Effector CD4-positive, alpha-beta T cell (primary cell): Measurements from ENCODE around the gene CDKL1.
"Not testable (repeated sequence)": the region's sequence is repeated elsewhere in the genome, so short reads cannot be mapped to it uniquely, and the experiment has no call there.

Source experiments
- DNase-seq: peaks from one replicate; pipeline ENCODE4 v3.0.0-alpha.2; 2020

Gene CDKL1

DNA sequence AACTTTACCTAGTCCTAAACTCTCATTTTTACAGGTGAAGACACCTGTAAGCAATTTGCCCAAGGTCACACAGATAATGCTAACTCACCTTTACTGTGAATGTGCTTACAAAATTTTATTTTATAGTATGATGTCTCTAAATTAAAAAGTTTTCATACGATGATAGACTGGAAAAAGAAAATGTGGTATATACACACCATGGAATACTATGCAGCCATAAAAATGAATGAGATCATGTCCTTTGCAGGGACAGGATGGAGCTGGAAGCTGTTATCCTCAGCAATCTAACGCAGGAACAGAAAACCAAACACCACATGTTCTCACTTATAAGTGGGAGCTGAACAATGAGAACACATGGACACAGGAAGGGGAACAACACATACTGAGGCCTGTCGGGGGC is 40.4 kb downstream of the CDKL1 start:
- not testable (repeated sequence) for DNase-seq

DNA sequence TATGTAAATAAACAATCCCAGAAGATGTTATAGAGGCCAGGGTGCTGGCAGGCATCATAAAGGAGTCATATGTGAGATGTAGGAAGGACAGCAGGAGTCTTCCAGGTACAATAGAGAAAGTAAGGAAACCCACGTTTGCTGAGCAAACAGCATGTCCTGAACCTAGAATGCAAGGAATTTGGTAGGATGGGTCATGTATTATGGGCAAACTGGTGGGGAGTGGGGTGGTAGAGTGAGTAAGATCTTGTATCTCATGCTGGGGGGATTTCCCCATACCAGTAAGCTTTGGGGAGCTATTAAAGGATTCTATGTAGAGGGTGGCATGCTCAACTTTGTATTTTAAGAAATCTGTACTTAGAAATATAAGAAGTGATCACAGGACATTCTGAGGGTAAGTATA is 41.0 kb downstream of the CDKL1 start:
- DNase-seq, result no peak

DNA sequence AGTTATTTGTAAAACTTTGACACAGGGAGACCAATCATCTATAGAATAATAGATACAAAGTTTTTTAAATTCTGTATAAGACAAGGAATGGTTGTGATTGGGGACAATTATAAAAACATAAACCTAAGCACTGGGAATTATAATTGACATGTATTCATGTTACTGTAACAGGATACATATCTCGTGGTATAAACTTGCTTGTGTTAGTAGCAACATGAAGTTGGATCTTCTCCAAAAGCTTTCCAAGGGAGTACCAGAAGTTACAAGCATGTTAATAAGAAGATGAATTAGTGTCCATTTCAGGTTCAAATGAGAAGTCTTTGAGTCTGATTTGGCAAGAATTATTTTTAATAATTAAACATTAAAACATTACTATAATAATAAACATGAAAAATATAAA is 42.2 kb downstream of the CDKL1 start:
- no peak for DNase-seq

DNA sequence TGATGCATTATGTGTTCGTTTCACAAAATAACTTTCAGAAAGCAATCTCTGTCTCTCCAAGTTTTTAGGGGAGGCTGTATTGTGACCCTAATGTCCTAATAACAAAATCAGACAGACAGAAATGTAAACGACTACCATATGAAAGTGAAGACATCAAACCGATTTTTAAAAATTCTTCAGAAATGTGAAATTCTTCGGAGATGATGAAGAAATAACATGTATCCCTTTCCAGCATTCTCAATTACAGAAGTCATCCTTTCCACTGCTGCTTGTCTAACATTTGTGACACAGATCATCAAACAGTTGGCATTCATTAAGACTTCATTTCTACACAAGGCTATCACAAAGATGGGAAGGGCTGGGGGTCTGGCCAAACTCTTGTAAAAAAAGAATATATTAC is 43.6 kb downstream of the CDKL1 start:
- DNase-seq, result no peak

DNA sequence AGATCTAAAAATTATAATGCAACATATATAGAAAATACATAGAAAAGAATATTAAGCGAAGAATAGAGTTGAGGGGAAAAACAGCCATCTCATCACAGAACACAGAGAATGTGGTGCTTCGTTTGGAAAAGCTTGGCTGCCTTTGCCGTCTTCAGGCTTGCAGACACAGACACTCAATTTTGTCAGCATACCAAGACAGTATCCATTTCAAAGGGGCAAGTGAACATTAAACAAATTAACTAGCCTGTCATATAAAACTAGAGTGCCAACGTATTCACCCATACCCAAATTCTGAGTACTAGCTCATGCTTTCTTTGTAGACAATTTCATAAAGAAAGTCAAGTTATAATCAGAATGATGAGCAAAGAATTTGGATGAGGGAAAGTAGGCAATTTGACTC is 44.1 kb downstream of the CDKL1 start:
- no peak for DNase-seq

DNA sequence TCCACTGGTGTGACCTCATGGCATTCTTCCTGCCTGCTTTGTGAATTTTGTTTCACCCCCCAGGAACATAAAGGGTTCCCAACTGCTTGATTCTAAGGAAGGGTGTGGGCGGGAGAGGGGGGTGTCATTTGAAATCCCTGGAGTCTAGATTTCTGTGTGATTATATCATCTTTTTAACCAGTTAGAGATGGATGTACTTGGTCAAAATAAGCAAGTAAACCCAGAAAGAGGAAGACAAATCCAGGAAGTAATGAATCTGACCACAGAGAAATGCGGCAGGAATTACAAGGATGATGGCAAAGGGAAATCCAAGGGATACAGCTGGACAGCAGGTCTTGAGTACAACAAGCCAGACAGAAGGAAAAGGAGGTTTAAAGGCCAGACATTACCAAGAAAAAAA is 45.7 kb downstream of the CDKL1 start:
- no peak for DNase-seq

DNA sequence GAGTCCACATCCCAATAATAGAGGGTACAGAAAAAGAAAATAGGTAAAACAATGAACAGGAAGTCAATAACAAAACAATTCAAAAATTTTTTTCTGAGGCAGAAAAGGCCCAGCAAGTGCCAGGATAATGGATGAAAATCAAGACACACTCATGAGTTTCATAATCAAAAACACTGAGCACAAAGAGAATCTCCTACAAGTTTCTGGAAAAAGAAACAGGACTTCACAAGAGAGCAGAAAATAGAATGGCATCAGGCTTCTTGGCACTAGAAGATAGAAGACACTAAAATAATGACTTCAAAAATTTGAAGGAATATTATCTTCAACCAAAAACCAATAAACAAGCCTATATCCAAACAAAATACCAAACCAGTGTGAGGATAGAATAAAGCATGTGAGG is 47.7 kb downstream of the CDKL1 start:
- no peak for DNase-seq

DNA sequence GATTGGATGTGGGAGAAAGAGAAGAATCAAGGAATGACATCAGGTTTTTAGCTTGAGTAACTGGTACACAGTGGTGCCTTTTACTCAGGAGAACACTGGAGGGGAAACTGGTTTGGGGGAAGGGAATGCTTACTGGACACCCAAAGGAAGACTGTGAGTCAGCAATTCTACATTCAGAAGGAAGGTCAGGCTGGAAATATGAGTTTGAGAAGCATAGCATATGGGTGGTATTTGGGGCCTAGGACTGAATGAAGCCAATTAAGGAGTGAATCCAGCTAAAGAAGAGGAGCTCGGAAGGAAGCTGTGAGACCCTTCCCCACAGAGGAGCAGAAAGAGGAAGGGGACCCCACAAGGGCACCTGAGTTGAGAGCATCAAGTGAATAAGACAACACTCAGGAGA is 49.2 kb downstream of the CDKL1 start:
- no peak for DNase-seq

DNA sequence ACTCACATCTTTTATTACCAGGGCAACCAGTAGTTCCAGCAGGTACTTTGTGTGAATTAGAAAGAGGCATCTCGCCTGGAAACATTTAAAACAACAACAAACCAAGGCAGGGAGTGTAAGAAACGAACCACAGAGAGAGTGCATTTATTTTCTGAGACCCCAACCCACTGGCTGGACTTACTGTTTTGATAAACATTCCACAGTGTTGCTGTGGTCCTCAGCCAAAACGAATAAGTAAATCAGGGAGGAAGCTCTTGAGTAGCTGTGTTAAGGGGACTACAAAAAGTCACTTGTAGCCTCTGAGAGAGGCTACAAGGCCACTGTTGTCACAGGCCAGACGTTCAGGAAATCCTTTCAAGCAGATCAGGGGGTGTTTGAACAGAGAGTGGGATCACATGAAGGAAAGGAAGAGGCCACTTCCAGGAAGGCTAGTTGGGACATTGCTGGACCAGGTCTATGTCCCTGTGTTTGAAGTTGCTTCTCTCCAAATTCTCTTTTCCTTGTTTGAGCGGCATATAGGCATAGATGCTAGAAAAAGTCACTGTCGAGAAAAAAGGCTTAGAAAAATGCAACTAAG is 50.7 kb downstream of the CDKL1 start:
- no peak for DNase-seq

DNA sequence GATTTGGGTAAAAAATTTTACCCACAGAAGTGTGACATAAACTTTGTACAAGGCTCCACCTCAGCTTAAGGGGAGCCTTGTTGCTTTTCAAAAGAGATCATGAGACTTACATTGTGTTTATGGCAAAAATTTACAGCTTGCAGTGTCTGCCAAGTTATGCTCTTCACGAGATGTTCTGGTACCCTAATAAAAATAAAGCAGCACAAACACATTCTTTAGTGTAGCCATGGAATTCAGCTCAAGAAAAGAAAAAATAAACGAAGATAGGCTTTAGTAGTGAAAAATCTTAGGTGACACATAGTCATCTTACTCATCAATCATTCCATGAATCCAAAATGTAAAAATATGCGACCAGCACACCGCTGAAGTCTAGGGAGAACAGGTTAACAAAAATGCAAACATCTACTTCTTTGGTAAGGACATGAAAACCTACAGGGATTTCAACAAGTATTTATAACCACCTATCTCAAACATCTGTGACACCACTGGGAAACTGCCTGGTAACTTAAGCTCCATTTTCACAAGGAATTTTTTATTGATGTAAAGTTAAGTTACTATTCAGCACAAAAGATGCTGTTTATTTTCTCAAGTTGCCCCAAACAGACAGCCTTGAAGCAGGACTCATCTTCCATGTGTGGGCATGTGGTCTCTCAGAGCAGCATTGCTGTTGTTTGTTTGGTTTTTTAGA is 51.7 kb downstream of the CDKL1 start:
- DNase-seq, result no peak

DNA sequence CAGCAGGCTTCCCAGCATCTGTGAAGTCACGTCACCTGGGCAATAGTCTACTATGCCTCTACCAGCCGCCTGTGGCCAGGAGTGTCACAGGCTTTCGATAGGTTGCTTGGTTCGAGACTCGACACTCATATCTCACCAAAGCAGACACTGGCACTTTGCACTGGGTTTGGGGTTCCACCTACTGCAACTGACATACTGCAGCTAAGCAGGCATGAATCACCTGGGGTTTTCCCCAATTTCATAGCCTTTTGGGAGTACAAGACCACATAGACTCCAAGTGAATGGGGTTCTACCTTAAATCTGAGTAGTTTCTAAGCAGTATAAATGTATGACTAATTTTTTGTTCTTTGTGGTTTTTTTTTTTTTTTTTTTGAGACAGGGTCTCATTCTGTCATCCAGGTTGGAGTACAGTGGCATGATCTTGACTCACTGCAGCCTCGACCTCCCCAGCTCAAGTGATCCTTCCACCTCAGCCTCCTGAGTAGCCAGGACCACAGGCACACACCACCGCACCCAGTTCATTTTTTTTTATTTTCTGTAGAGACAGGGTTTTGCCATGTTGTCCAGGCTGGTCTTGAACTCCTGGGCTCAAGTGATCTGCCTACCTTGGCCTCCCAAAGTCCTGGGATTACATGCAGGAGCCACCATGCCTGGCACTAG is 52.4 kb downstream of the CDKL1 start:
- DNase-seq, result peak; percentile 17

DNA sequence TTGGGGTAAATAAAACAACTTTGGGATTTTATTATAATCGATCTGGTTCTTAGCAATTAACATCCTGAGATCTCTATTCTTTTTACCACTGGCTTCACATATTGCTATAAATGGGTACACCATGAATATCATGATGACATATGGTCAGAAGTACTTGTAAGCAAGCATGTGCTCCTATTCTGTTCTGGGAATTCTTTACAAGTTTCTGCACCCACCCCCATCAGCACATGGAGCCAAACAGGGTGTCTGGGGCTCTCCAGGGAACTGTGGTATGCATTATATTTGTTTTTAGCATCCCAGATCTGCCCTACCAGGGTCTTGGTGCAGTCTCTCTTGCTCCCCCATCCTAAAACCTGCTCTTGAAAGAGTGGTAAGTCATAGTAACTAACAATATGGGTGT is 53.2 kb downstream of the CDKL1 start:
- no peak for DNase-seq

DNA sequence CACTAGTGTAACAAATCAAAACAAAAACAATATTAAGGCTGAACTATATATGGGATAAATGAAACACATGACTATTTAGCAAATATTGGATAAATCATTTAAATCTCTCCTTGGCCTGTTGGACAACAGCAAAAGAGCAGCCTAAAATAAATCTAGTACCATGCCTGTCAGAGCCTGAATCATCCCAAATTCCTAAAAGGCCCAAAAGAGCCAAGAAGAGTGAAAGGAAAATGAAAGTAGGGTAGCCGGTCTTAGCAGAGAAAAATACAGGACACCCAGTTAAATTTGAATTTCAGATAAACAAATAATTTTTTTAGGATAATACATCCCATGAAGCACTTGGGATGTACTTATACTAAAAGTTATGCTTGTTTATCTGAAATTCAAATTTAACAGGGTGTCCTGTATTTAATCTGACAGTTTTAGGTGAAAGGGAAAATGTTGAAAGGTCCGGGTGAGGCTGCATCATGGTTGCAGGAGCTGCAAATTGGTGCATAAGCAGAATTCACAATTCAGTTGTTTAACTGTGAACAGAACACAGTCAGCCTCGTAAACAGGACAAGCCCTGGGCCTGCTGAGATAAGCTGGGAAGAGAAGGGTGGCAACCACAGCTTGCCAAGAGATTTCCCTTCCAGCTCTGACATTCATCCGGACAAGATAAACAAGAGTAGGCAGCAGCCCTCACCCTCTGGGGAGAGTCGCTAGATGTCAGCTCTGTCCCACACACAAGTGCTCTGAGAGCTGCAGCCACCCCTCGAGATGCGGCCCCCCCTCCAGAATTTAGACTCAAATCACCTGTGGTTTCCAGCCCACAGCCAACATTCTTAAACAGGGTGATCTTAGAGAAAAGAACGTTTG is 54.2 kb downstream of the CDKL1 start:
- DNase-seq, result no peak

DNA sequence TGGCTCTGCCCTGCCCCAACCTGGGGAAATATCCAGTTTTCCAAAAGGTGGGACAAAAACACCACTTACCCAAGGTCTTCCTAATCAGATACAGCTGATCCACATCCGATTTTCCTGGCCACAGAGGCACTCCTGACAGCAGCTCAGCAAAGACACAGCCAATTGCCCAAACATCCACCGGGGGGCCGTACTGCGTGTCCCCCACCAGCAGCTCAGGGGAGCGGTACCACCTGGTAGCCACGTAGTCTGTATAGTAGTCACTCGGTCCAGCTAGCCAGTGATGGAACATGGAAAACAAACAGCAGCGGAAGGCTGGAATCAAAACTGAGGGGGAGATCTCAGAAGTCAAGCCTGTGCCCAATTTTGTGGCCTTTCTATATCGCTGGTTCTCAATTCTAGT is 55.7 kb downstream of the CDKL1 start:
- DNase-seq, result no peak

DNA sequence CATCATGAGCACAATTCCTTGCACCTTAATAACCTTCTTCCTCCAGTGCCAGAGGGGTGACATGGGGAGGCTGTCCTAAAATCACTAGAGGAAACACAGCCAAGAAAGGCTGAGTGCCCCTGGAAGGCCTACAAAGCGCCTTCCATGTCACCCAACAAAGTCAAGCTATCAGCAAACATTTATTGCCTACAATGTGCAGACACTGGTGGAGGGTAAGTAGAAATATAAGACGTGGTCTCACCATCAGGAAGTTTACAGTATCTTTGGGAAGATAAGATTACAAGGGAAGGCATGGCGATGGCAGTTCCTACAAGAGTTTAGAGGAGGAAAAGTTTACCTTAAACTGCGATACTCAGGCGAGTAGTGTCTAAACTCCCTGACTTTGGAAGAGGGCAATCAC is 56.6 kb downstream of the CDKL1 start:
- DNase-seq, result no peak

DNA sequence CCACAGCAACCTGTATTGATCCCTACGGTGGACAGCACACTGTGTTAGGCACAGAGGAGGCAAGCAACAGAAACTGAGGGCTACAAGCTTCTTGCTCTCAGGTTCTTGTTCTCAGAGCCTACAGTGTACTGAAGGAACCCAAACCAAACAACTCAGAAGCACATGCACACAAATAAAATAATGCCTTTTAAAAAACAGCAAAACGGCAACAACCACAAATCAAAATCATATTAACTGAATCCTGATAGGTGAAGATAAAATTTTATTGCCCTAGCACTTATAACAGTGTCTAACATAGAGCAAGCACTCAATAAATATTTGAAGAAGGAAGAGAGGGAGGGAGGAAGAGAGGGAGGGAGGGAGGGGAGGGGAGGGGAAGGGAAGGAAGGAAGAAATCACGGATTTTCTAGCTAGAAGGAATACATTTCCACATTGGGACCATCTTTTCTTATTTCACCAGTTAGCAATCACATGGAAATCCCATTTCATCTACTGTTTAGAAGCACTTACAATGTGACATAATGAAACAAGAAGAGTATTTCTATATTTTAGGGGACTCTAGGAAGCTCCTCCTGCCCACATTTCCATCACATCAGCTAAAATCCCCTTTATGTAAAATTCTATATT is 57.4 kb downstream of the CDKL1 start:
- DNase-seq, result no peak

DNA sequence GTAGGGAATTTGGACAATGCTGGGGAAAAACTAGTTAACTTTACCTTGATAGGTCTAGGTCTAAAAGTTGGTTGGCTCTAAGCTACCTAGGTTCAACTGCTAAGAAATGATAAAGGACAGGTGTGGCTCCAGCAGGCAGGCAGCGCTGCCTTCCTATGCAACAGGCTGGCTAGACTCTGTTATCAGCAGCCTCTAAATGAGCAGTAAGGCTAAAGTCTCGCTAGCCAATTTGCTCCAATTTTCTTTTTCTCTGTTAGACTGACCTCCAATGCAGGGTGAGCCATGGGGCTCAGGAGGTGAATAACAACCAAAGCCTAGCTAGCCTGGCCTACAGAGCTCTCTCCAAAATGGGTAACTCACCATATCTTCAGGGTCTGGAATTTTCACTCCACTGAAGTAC is 58.1 kb downstream of the CDKL1 start:
- no peak for DNase-seq

DNA sequence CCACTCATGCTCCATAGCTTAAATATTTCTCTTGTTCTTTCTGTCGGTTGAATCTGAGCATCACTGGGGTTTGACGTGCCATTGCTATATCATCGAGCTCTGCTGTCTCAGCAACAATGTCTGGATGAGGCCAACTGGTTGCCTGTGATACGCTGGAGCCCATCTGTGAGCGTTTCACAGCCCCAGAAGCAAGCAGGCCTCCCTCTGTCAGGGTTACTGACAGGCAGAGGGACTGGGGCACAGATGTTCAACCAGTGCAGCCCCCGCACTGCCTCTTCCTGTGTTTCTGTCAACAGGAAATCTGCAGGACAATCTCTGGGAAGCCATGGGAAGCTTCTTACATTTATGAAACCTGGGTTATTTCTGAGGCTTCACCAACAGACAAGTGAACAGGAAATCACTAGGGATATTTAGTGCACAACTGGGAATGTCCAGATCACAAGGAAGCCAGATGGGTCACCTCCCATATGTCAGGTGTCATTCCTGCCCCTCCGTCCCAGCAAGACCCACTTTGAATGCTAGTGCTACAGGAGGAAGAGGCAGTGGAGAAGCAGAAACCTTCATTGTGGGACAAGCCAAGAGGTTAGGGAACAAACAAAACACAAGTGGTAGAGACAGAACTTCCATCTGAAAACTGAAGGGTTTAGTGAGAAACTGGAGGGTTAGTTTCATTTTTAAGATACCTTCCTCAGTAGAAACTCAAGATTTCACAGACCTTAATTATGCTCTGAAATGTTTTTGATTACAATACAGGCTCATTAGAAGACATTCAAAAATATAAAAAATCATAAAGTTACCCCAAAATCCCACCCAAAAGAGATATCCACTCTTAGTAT is 60.5 kb downstream of the CDKL1 start:
- no peak for DNase-seq

DNA sequence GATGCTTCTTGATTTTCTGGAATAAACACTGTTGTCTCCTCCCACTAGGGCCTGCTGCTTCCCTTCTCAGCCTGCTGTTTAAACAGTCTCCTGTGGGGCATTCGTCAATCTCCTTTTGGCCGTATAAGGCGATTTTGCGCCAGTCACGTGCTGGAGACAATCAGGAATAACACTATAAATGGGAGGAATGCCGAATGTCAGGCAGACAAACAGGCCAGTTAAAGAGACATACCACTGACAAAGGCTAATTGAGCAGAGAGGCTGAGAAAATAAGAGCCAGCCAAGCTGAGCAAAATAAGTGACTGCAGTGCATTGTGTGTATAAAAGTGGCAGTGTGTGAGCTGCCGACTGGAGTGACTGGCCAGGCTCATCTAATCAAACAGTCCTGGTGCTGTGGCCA is 61.3 kb downstream of the CDKL1 start:
- no peak for DNase-seq

DNA sequence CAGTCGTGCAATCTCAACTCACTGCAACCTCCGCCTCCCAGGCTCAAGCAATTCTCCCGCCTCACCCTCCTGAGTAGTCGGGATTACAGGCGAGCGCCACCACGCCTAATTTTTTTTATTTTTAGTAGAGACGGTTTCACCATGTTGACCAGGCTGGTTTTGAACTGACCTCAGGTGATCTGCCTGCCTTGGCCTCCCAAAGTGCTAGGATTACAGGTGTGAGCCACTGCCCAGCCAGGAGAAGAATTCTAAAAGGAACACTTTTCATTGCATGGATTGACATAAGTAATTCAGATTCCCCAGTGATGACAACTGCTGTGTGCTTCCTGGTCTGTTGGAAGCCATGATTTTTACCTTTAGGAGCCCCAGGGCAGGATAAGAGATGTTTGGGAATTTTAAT is 62.5 kb downstream of the CDKL1 start:
- no peak for DNase-seq

DNA sequence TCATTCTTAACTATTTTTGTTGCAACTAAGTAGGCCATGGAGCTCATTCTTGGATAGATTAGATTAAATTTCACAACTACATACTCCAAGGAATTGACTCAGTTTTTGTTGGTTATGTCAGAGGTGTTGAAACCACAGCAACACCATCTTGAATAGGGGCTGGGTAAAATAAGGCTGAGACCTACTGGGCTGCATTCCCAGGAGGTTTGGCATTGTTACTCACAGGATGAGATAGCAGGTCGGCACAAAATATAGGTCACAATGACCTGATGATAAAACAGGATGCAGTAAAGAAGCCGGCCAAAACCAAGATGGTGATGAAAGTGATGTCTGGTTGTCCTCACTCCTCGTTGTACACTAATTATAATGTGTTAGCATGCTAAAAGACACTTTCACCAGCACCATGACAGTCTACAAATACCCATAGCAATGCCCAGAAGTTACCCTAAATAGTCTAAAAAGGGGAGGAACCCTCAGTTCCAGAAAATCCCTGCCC is 63.6 kb downstream of the CDKL1 start:
- DNase-seq, result no peak

DNA sequence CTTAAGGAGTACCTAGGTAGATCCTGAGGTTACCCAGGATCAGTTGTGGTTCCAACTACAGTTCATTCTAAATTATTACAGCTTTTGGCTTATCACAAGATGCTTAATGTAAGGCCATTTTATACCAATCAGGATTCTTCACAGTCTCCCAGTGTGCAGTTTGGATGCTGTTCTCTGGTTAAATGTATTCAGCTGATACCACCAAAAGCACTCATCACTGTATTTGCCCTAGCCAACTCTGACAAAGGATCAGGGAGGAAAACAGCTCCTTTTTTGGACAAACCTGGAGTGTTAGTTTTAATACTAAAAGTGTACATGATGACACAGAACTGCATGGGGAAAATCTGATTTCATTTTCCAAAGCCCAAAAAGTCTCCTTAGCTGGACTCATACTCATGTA is 65.1 kb downstream of the CDKL1 start:
- DNase-seq, result no peak
